ENCODE measurements around the gene PRDM4. TPM values are rescaled to one million over a fixed set of nuclear protein-coding genes. Genes with fewer than 3 reads are reported as not detected.
A peak's percentile ranks its signal among the peaks of the same experiment; 100 is the strongest.

PRDM4 gene
- total RNA-seq, 2 donors from 2014 or later = 20.0 to 24.5 TPM

DNA sequence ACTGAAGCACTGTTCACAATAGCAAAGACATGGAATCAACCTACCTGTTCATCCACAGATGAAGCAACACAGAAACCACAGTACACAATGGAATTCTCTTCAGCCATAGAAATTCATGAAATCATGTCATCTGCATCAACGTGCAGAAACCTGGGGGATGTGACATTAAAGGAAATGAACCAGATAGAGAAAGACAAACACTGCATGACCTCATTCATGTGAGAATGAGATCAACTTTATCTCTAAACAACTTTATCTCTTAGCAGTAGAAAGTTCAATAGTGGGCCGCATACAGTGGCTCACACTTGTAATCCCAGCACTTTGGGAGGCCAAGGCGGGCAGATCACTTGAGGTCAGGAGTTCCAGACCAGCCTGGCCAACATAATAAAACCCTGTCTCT is 33.5 kb upstream of the PRDM4 start:
- Histone ChIP-seq H3K4me1 (ENCODE audit: control insufficient read depth, insufficient read depth, low read length) (no peaks in the 10 kb centered on the region), H3K9ac (ENCODE audit: extremely low read depth, low read length, poor library complexity, severe bottlenecking) (no peak overlapping the region), H3K27ac (ENCODE audit: low read depth, low read length) (no peak overlapping the region), H3K4me3 (ENCODE audit: low read length) (peak overlapping the region; percentile 5), H3K36me3 (ENCODE audit: control insufficient read depth, insufficient read depth, low read length) (no peaks in the 10 kb centered on the region), H3K27me3 (ENCODE audit: control insufficient read depth, insufficient read depth, low read length, poor library complexity, severe bottlenecking) (peaks cover 21% of the 10 kb centered on the region), H3K9me3 (ENCODE audit: control insufficient read depth, low read length) (peaks cover 32% of the 10 kb centered on the region)
- H3K4me1 Mint-ChIP-seq = peaks cover 8% of the 10 kb centered on the region
- peaks cover 25% of the 10 kb centered on the region for H3K27me3 Mint-ChIP-seq (ENCODE audit: insufficient read depth)
- no peak for TF ChIP-seq CTCF (conservative IDR thresholded peaks at IDR 0.05)
- no peak overlapping the region for H3K27ac Mint-ChIP-seq
- no peak overlapping the region for H3K4me3 Mint-ChIP-seq
- H3K9me3 Mint-ChIP-seq = peaks cover 26% of the 10 kb centered on the region
- peaks cover 3% of the 10 kb centered on the region for H3K36me3 Mint-ChIP-seq (ENCODE audit: low read depth)
- whole genome bisulfite sequencing, 2 experiments (ENCODE audit: insufficient coverage in 1 of 2, insufficient read length in 1 of 2) = 82 to 87% methylated on average over 2 to 3 of the region's 3 CpGs
- DNase-seq = no peak

GRCh38 chr12:107791465-107792089 is 30.6 kb upstream of the PRDM4 start:
- Mint-ChIP-seq H3K27me3 (ENCODE audit: insufficient read depth) (peaks cover 23% of the 10 kb centered on the region), H3K4me1 (peaks cover 12% of the 10 kb centered on the region), H3K4me3 (no peak overlapping the region), H3K36me3 (ENCODE audit: low read depth) (peaks cover 3% of the 10 kb centered on the region), H3K27ac (no peak overlapping the region), H3K9me3 (peaks cover 28% of the 10 kb centered on the region)
- peaks cover 11% of the 10 kb centered on the region for H3K27me3 ChIP-seq (ENCODE audit: control insufficient read depth, insufficient read depth, low read length, poor library complexity, severe bottlenecking)
- no peak overlapping the region for H3K4me3 ChIP-seq (ENCODE audit: low read length)
- peaks cover 35% of the 10 kb centered on the region for H3K9me3 ChIP-seq (ENCODE audit: control insufficient read depth, low read length)
- TF ChIP-seq CTCF (conservative IDR thresholded peaks at IDR 0.05) = no peak
- DNase-seq = no peak
- no peak overlapping the region for H3K27ac ChIP-seq (ENCODE audit: low read depth, low read length)
- peaks cover 3% of the 10 kb centered on the region for H3K4me1 ChIP-seq (ENCODE audit: control insufficient read depth, insufficient read depth, low read length)
- no peaks in the 10 kb centered on the region for H3K36me3 ChIP-seq (ENCODE audit: control insufficient read depth, insufficient read depth, low read length)
- 75% methylated on average over 1 of the region's 1 CpG; no CpG with 5 or more reads in 1 of the 2 experiments for WGBS, 2 experiments (ENCODE audit: insufficient coverage in 1 of 2, insufficient read length in 1 of 2)
- H3K9ac ChIP-seq (ENCODE audit: extremely low read depth, low read length, poor library complexity, severe bottlenecking) = no peak overlapping the region

GRCh38 chr12:107788690-107789458 is 27.9 kb upstream of the PRDM4 start:
- H3K9ac ChIP-seq (ENCODE audit: extremely low read depth, low read length, poor library complexity, severe bottlenecking) = no peak overlapping the region
- no peak overlapping the region for H3K4me3 ChIP-seq (ENCODE audit: low read length)
- Mint-ChIP-seq H3K4me1 (peaks cover 4% of the 10 kb centered on the region), H3K27me3 (ENCODE audit: insufficient read depth) (peaks cover 11% of the 10 kb centered on the region), H3K36me3 (ENCODE audit: low read depth) (peaks cover 3% of the 10 kb centered on the region), H3K9me3 (peaks cover 28% of the 10 kb centered on the region), H3K27ac (no peak overlapping the region), H3K4me3 (no peak overlapping the region)
- H3K9me3 ChIP-seq (ENCODE audit: control insufficient read depth, low read length) = peaks cover 35% of the 10 kb centered on the region
- H3K27me3 ChIP-seq (ENCODE audit: control insufficient read depth, insufficient read depth, low read length, poor library complexity, severe bottlenecking) = no peaks in the 10 kb centered on the region
- H3K4me1 ChIP-seq (ENCODE audit: control insufficient read depth, insufficient read depth, low read length) = peaks cover 3% of the 10 kb centered on the region
- WGBS, 2 experiments (ENCODE audit: insufficient coverage in 1 of 2, insufficient read length in 1 of 2) = 86 to 89% methylated on average over 9 to 16 of the region's 17 CpGs
- H3K27ac ChIP-seq (ENCODE audit: low read depth, low read length) = no peak overlapping the region
- no peak for DNase-seq
- no peak for TF ChIP-seq CTCF (conservative IDR thresholded peaks at IDR 0.05)
- no peaks in the 10 kb centered on the region for H3K36me3 ChIP-seq (ENCODE audit: control insufficient read depth, insufficient read depth, low read length)

Measured in endodermal cell (in vitro differentiated cells).